Stomach (tissue), 9 donors: ENCODE results near the gene S1PR3. TPM values are rescaled to one million over a fixed set of nuclear protein-coding genes. Genes with fewer than 3 reads are reported as not detected.
A peak's percentile ranks its signal among the peaks of the same experiment; 100 is the strongest.

Experiments
- DNase-seq, 2 donors: peaks; one replicate each; pipeline versions ENCODE4 v3.0.0 to v3.0.0-alpha.2; 2013 to 2019
- H3K27ac ChIP-seq, 5 donors: fragments of 200-600 bp in 4 of 5; sonication (generic) in 4 of 5; one replicate each; pipeline ENCODE4 v1.5.1; 2013 to 2019; ENCODE audit warnings: mild to moderate bottlenecking in 1 of 5, moderate library complexity in 1 of 5
- H3K27me3 ChIP-seq, 3 donors: fragments of 200-600 bp; sonication (generic); one replicate each; pipeline ENCODE4 v1.5.1; 2017 to 2019; ENCODE audit warnings: mixed run types in 1 of 3
- H3K36me3 ChIP-seq, 4 donors: fragments of 200-600 bp; sonication (generic); 1 replicate in 3 of 4; 2 replicates in 1 of 4; pipeline ENCODE4 v1.5.1; 2016 to 2019
- H3K4me1 ChIP-seq, 4 donors: fragments of 200-600 bp; sonication (generic); one replicate each; pipeline ENCODE4 v1.5.1; 2016 to 2019
- H3K4me3 ChIP-seq, 4 donors: fragments of 200-600 bp; sonication (generic) in 3 of 4; one replicate each; pipeline ENCODE4 v1.5.1; 2016 to 2019; ENCODE audit warnings: mild to moderate bottlenecking in 1 of 4
- H3K9me3 ChIP-seq, 4 donors: fragments of 200-600 bp; sonication (generic); one replicate each; pipeline ENCODE4 v1.5.1; 2016 to 2019
- EP300 ChIP-seq: sonication (generic); formaldehyde crosslinking; IDR thresholded peaks from one replicate; pipeline ENCODE4 v1.6.1; 2017; ENCODE audit warnings: antibody characterized with exemption
- POLR2A ChIP-seq, 4 donors: fragments of 450-650 bp; IDR thresholded peaks; one replicate each; pipeline ENCODE4 v1.6.1; 2016; ENCODE audit warnings: antibody characterized with exemption in 4 of 4, control low read depth in 2 of 4, mild to moderate bottlenecking in 1 of 4, moderate library complexity in 1 of 4
- POLR2AphosphoS5 ChIP-seq, 3 donors: sonication (generic); formaldehyde crosslinking; IDR thresholded peaks; one replicate each; pipeline ENCODE4 v1.6.1; 2016; ENCODE audit warnings: antibody characterized with exemption in 3 of 3
- WGBS, 5 donors: extraction: QIAGEN DNeasy Blood & Tissue Kit in 3 of 5; methylation state at CpG; one replicate each; pipeline versions ENCODE4 v1.1.5 to v1.1.7; 2013 to 2018; 5-methylcytosine and 5-hydroxymethylcytosine counted together
- intact Hi-C: fragments of 100-400 bp; cut with DNase I; formaldehyde crosslinking; loops from one replicate; pipeline ENCODE4 v1.15.1; 2023; ENCODE audit warnings: low total_unique reads
- polyA plus RNA-seq, 3 donors: library from polyadenylated mRNA; stranded (reverse); fragments of 200-250 nt; gene quantifications; one replicate each; pipeline ENCODE4 v1.2.3, GENCODE V29; 2013
- total RNA-seq, 5 donors: library from RNA; depleted of rRNA; stranded (reverse); fragments of >200 nt; gene quantifications; one replicate each; pipeline versions ENCODE4 v1.1.0 to v1.2.3, GENCODE V29; 2014 to 2016
- TF ChIP-seq, protein P1 (sequence below), 7 experiments: fragments of 450-650 bp in 4 of 7; fragments of 200-600 bp in 3 of 7; sonication (generic) in 3 of 7; IDR thresholded peaks; one replicate each; pipeline ENCODE4 v1.5.1; 2016 to 2019; ENCODE audit warnings: antibody characterized with exemption in 7 of 7, control low read depth in 2 of 7, mild to moderate bottlenecking in 1 of 7
- donor health status: healthy with polysubstance abuse.
- donor health status: Bipolar disorder and iron deficiency.
- donor health status: healthy.

Gene S1PR3
- total and polyA plus RNA-seq, 8 donors, result 1.2 to 12.5 (median 8.7) TPM

- Histone ChIP-seq H3K9me3 (no peaks in the 10 kb centered on the region), H3K36me3 (peaks cover 0 to 11% (median 4%) of the 10 kb centered on the region in 4 donors), H3K27ac (peak overlapping the region in 4 of 5 donors; percentile 9 to 92 (median 32)), H3K4me1 (peaks cover 33 to 91% (median 57%) of the 10 kb centered on the region in 4 donors), H3K27me3 (peaks cover 0 to 13% (median 7%) of the 10 kb centered on the region in 3 donors), H3K4me3 (peak overlapping the region; percentile 68 to 90 (median 85))
- TF ChIP-seq POLR2AphosphoS5 (IDR thresholded peaks at IDR 0.05), result no peak
- TF ChIP-seq POLR2A (IDR thresholded peaks at IDR 0.05), result no peak
- TF ChIP-seq, protein P1, sequence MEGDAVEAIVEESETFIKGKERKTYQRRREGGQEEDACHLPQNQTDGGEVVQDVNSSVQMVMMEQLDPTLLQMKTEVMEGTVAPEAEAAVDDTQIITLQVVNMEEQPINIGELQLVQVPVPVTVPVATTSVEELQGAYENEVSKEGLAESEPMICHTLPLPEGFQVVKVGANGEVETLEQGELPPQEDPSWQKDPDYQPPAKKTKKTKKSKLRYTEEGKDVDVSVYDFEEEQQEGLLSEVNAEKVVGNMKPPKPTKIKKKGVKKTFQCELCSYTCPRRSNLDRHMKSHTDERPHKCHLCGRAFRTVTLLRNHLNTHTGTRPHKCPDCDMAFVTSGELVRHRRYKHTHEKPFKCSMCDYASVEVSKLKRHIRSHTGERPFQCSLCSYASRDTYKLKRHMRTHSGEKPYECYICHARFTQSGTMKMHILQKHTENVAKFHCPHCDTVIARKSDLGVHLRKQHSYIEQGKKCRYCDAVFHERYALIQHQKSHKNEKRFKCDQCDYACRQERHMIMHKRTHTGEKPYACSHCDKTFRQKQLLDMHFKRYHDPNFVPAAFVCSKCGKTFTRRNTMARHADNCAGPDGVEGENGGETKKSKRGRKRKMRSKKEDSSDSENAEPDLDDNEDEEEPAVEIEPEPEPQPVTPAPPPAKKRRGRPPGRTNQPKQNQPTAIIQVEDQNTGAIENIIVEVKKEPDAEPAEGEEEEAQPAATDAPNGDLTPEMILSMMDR (IDR thresholded peaks at IDR 0.05), result no peak
- no peak for TF ChIP-seq EP300
- DNase-seq, result no peak
- 78 to 94% (median 93%) methylated on average over 11 to 14 of the region's 14 CpGs for WGBS, 5 donors
- intact Hi-C loops, result no loop called here
These were observed 2.7 kb downstream of the S1PR3 start for GRCh38 chr9:88993871-88994460.

GRCh38 chr9:88994469-88995199 lies 3.4 kb downstream of the S1PR3 start:
- TF ChIP-seq, protein P1 (IDR thresholded peaks at IDR 0.05), result no peak
- TF ChIP-seq POLR2AphosphoS5 (IDR thresholded peaks at IDR 0.05) (no peak), EP300 (no peak), POLR2A (IDR thresholded peaks at IDR 0.05) (no peak)
- peaks cover 0 to 11% (median 4%) of the 10 kb centered on the region in 4 donors for H3K36me3 ChIP-seq
- WGBS, 5 donors, result 56 to 84% (median 74%) methylated on average over 9 of the region's 9 CpGs
- DNase-seq, result peak in 1 of 2 donors; percentile 70
- H3K27me3 ChIP-seq, result peaks cover 0 to 13% (median 7%) of the 10 kb centered on the region in 3 donors
- H3K4me3 ChIP-seq, result peak overlapping the region; percentile 68 to 90 (median 85)
- intact Hi-C loops, result no loop called here
- H3K27ac ChIP-seq, result peak overlapping the region in 4 of 5 donors; percentile 9 to 92 (median 40)
- H3K4me1 ChIP-seq, result peaks cover 29 to 91% (median 57%) of the 10 kb centered on the region in 4 donors
- H3K9me3 ChIP-seq, result no peaks in the 10 kb centered on the region

DNA sequence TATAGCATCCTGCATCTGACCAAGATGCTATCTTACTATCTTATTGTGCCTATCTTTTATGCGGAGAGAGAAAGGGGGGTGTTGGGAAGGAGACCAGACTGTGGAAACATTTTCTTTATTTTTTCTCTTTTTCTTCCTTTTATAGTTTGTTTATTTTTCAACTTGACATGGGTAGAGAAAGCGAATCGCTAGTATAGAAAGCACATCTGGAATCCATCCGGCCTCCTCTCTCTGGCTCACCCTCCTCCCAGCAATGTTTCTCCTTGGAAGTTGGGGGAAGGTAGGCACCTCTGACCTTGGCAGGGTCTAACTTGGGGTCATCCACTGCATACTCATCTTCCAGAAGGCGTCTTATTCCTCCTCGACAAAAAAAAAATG lies 3.9 kb downstream of the S1PR3 start:
- intact Hi-C loops, result no loop called here
- Histone ChIP-seq H3K36me3 (peaks cover 0 to 11% (median 4%) of the 10 kb centered on the region in 4 donors), H3K9me3 (no peaks in the 10 kb centered on the region), H3K27ac (peak overlapping the region in 4 of 5 donors; percentile 9 to 92 (median 40)), H3K4me1 (peaks cover 34 to 91% (median 58%) of the 10 kb centered on the region in 4 donors), H3K4me3 (peak overlapping the region in 2 of 4 donors; percentile 68 to 90), H3K27me3 (peaks cover 0 to 13% (median 7%) of the 10 kb centered on the region in 3 donors)
- WGBS, 5 donors, result 42 to 84% (median 72%) methylated on average over 6 of the region's 6 CpGs
- TF ChIP-seq POLR2A (IDR thresholded peaks at IDR 0.05) (no peak), EP300 (no peak), POLR2AphosphoS5 (IDR thresholded peaks at IDR 0.05) (no peak)
- TF ChIP-seq, protein P1 (IDR thresholded peaks at IDR 0.05), result no peak
- peak in 1 of 2 donors; percentile 62 for DNase-seq

GRCh38 chr9:88995627-88996026 lies 4.4 kb downstream of the S1PR3 start:
- DNase-seq, result no peak
- no peak for TF ChIP-seq POLR2AphosphoS5 (IDR thresholded peaks at IDR 0.05)
- peaks cover 34 to 93% (median 62%) of the 10 kb centered on the region in 4 donors for H3K4me1 ChIP-seq
- H3K27me3 ChIP-seq, result peaks cover 0 to 13% (median 7%) of the 10 kb centered on the region in 3 donors
- H3K36me3 ChIP-seq, result peaks cover 0 to 11% (median 4%) of the 10 kb centered on the region in 4 donors
- WGBS, 5 donors, result 81 to 91% (median 86%) methylated on average over 6 of the region's 6 CpGs
- H3K4me3 ChIP-seq, result peak overlapping the region in 1 of 4 donors; percentile 90
- no peaks in the 10 kb centered on the region for H3K9me3 ChIP-seq
- H3K27ac ChIP-seq, result peak overlapping the region in 3 of 5 donors; percentile 34 to 92 (median 47)
- intact Hi-C loops, result no loop called here
